Activated CD4-positive, CD25-positive, alpha-beta regulatory T cell treated with anti-CD3 and anti-CD28 coated beads, Interleukin-2, amount 50 U/mL, for 72 hours (primary cell): ENCODE measurements around the gene UPF1.

ENCODE experiments used
- DNase-seq: peaks from one replicate; pipeline ENCODE4 v3.0.0; 2021

UPF1 gene

DNA sequence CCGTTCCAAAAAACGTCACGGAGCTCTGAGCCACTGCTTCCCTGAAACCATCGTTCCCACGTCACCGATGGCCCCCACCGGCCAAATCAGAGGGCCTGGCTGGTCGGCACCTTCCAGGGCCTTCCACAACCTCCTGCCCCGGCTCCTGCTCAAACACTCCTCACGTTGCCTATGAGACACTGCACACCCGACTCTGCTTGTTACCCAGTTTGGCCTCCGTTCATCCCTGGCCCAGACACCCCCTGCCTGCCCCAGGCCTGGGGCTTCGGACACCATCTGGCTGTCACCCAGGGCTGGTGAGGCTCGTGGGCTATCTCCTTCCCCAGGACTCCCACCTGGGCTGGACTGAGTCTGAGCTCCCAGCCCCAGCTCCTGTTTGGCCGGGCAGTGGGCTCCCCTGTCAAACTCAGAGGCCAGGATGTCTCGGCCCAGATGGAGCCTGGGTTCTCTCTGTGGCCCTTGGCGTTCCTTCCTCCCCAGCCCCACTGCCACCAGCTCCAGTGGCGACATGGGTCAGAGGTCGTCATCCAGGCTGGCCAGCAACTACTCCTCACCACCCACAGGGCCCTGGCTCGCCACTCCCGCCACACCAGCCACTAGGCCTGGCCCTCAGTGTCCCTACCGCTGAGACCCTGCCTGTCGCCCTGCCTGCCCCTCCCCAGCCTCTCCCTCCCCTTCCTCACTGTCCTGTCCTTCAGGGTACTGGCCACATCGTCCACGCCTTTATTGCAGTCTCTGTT is 46.5 kb downstream of the UPF1 start:
- DNase-seq: no peak

- no peak for DNase-seq
Measured at GRCh38 chr19:18878858-18879578, 47.3 kb downstream of the UPF1 start.

GRCh38 chr19:18879579-18880373 is 48.0 kb downstream of the UPF1 start:
- no peak for DNase-seq

GRCh38 chr19:18881491-18881890 is 49.7 kb downstream of the UPF1 start:
- no peak for DNase-seq

DNA sequence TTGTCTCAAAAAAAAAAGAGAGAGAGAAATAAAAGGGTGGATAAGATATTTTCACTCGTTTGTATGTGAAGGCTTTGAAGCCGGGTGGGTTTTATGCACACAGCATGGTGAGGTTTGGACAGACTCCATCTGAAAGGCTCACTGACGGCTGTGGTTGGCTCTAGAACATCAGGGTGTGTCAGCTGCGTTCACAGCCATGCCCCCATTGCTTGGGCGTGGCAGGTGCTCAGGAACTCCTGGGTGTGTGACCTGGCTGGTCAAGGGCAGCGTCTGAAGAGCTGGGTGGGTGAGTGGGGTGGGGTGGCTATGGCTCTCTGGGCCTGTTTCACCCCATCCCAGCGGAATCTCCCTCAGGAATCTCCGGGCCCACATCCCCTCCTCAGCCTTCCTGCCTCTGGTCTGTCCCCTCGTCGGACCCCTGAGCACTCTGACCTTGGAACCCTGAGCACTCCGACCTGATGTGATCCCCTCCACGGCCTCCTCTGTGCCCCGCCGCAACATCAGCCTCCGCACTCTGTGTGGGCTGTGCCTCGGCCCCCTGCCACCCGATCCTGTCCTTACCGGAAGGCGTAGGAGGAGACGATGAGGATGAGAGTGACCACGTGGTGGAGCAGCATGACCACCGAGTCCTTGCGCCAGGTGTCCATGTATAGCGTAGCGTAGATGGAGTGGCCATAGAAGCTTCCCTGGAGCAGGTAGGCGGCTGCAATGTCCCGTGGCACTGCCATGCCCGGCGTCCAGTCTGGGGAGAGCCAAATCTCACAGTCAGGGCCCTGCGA is 52.0 kb downstream of the UPF1 start:
- no peak for DNase-seq

DNA sequence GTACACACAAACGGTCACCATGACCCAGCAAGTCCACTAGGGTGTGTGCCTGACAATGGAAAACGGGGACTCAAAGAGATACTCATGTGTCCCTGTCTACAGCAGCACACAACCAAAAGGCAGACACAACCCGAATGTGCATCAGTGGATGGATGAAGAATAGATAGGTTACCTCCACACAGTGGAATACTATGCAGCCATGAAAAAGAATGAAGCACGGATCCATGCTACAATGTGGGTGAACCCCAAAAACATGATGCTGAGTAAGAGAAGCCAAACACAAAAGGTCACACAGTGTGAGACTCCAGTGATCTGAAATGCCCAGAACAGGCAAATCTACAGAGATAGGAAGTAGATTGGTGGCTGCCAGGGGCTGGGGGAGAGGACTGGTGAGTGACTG is 55.2 kb downstream of the UPF1 start:
- DNase-seq: no peak

DNA sequence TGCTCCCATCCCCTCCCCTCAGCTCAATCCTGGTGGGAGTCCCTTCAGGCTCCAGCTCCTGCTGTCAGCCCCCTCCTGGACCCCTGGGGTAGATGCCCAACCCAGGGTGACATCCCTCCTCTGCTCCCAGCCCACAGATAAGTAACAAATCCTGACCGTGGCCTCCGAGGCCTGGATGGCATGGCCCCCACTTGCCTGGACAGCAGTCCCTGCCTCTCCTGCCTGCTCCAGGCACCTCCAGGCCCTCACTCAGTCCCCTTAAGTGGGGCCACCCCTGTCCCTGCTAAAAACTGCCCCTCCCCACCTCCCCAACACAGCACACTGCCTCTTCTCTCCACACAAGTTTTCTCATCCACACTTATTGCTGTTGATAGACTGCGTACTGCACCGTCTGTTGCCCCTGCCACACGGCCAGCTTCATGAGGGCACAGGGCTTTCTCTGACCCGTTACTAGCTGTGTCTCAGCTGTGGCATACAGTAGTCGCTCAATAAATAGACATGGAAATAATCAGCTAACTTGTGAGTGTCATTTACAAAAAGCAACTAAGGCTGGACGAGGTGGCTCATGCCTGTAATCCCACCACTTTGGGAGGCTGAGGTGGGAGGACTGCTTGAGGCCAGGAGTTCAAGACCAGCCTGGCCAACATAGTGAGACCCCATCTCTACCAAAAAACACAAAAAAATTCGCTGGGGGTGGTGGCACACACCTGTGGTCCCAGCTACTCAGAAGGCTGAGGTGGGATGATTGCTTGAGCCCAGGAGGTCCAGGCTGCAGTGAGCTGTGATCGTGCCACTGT is 58.4 kb downstream of the UPF1 start:
- DNase-seq: no peak

- no peak for DNase-seq
Measured at GRCh38 chr19:18893587-18894253, 62.0 kb downstream of the UPF1 start.

- DNase-seq: no peak
Measured at GRCh38 chr19:18894254-18895037, 62.7 kb downstream of the UPF1 start.

- DNase-seq: no peak
Measured at GRCh38 chr19:18895038-18895823, 63.5 kb downstream of the UPF1 start.

GRCh38 chr19:18895824-18896341 is 64.1 kb downstream of the UPF1 start, which contains the start of gene CERS1:
Gene CERS1 (minus strand): TSS chr19:18896158. CDS start chr19:18896072, 86 bp downstream.
- DNase-seq: no peak

GRCh38 chr19:18896421-18896841 is 64.7 kb downstream of the UPF1 start:
- no peak for DNase-seq

- no peak for DNase-seq
Measured at GRCh38 chr19:18897094-18898029, 65.6 kb downstream of the UPF1 start.

DNA sequence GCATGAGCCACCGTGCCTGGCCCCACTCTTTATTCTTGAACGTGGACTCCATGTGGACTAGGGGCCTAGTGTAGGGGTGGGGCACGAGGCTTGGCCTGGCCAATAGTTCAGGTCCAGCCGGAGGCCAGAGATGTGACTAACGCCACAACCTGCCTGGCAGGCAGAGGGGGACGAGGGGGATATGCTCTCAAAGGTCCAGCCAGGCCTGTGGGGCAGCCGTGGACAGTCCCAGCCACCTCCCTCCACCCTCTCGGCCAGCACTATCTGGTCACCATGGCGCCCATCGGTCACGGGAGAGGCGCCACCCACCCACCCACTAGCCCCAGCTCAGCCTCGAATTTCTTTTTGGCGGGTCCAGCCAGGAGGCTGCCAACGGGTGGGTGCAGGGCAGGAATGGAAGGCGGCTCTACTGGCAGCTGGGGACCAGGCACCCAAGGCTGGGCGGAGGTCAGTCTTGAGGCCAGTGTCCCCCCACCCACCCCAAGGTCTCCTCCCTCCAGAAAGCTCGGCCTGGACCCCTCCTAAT is 66.4 kb downstream of the UPF1 start:
- no peak for DNase-seq

- no peak for DNase-seq
Measured at GRCh38 chr19:18898607-18899408, 67.0 kb downstream of the UPF1 start.

GRCh38 chr19:18899624-18900560 is 68.1 kb downstream of the UPF1 start:
- no peak for DNase-seq
